ENCODE results near the gene ANKRD18B. TPM values are rescaled to one million over a fixed set of nuclear protein-coding genes. Genes with fewer than 3 reads are reported as not detected.
"Not testable (repeated sequence)": the region's sequence is repeated elsewhere in the genome, so short reads cannot be mapped to it uniquely, and the experiment has no call there.

Gene ANKRD18B
- total RNA-seq (2021) = 9.1 and 10.6 TPM in 2 replicates
- long read RNA-seq = 0 reads

- not testable (repeated sequence) for H2BK5ac ChIP-seq (ENCODE audit: insufficient read length, low read length); H4K20me1 ChIP-seq (ENCODE audit: control insufficient read depth, insufficient read depth, insufficient read length); H3K4me1 ChIP-seq (ENCODE audit: insufficient read depth, low read length); H3K9me3 ChIP-seq (ENCODE audit: control insufficient read depth, low read depth, low read length); H3K23ac ChIP-seq (ENCODE audit: insufficient read length, low read depth, low read length); H3K79me2 ChIP-seq (ENCODE audit: insufficient read depth, low read length); H3K27ac ChIP-seq (ENCODE audit: insufficient read length, low read depth, low read length); H4K8ac ChIP-seq (replicated peaks; ENCODE audit: insufficient read length, low read depth, low read length); H2BK20ac ChIP-seq (ENCODE audit: low read depth, low read length, poor library complexity, severe bottlenecking); H3K9me3 Mint-ChIP-seq; H3K79me1 ChIP-seq (ENCODE audit: insufficient read depth, low read depth, low read length, poor library complexity, severe bottlenecking); H3K4ac ChIP-seq (ENCODE audit: low read depth, low read length); H2BK15ac ChIP-seq (ENCODE audit: low read depth, low read length); H2BK120ac ChIP-seq (ENCODE audit: low read depth, low read length, poor library complexity, severe bottlenecking); H2AK5ac ChIP-seq (ENCODE audit: insufficient read length, low read length); H3T11ph ChIP-seq (ENCODE audit: low read length); H3K36me3 Mint-ChIP-seq (ENCODE audit: insufficient read depth in 1 of 3, low read depth in 3 of 3); H4K91ac ChIP-seq (ENCODE audit: insufficient read length, low read depth, low read length); H4K5ac ChIP-seq (ENCODE audit: insufficient read length, low read depth, low read length); H3K27me3 ChIP-seq (ENCODE audit: insufficient read depth, low read length); H3K56ac ChIP-seq (ENCODE audit: insufficient read length, low read depth, low read length); H2BK12ac ChIP-seq (ENCODE audit: insufficient read length, low read depth, low read length)
- WGBS (ENCODE audit: extremely low coverage, insufficient read length, low lambda C conversion rate) = no CpG with 5 or more reads among the region's 73 CpGs
- H3K27ac Mint-ChIP-seq = peak within 1 kb of the TSS in 1 of 3 experiments; percentile 95; a peak in 1 of 7 replicates
- Histone ChIP-seq H3K18ac (ENCODE audit: insufficient read length, low read depth, low read length) (peak within 1 kb of the TSS; percentile 94), H3K4me2 (ENCODE audit: insufficient read depth, insufficient read length, low read length) (peak within 1 kb of the TSS; percentile 87), H3K23me2 (ENCODE audit: insufficient read length, low read depth, low read length, poor library complexity, severe bottlenecking) (peaks cover 11% of the 10 kb centered on the region), H3K9ac (ENCODE audit: extremely low read depth, insufficient read length, low read length) (peak within 1 kb of the TSS; percentile 72), H3K14ac (ENCODE audit: insufficient read depth, low read length) (peak within 1 kb of the TSS; percentile 79), H2AFZ (ENCODE audit: low read length) (peak within 1 kb of the TSS; percentile 5)
- DNase-seq = peak; percentile 86
- peaks cover 9 to 10% of the 10 kb centered on the region in 2 experiments; a peak in 3 of 4 replicates for H3K4me1 Mint-ChIP-seq
- H3K27me3 Mint-ChIP-seq (ENCODE audit: low read depth) = peaks cover 14% of the 10 kb centered on the region
- peak within 1 kb of the TSS; percentile 82 to 99 for H3K4me3 Mint-ChIP-seq
- peak; percentile 65 for TF ChIP-seq CTCF (conservative IDR thresholded peaks at IDR 0.05)
Observed at GRCh38 chr9:33523397-33524305, at the start of gene ANKRD18B. Gene ANKRD18B (plus strand): TSS chr9:33524251. CDS start chr9:33524490, 239 bp downstream.

Data from H9 (cell line).